ENCODE results near the gene B4GALT6.

Gene B4GALT6

DNA sequence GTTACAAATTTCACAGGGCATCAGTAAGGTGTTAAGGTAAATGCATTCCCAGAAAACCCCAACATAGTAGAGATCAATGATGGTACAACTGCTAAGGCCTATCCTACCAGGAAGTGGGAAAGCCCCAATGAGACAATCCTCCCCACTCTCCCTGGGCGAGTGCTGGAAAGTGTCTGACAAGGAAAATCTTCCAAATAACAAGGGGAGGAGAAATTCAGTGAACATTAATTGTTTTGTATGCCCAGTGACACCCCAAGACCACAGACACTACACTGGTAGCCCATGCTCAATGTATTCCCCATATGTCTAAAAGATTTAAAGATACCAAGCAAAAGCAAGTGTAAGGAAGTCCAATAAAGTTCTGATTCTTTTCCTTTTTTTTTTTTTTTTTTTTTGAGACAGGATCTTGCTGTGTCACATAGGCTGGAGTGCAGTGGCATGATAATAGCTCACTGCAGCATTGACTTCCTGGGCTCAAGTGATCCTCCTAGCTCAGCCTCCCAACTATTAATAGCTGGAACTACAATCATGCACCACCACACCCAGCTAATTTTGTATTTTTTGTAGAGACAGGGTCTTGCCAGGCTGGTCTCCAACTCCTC is 24.7 kb downstream of the B4GALT6 start:
- TF ChIP-seq, protein P1, sequence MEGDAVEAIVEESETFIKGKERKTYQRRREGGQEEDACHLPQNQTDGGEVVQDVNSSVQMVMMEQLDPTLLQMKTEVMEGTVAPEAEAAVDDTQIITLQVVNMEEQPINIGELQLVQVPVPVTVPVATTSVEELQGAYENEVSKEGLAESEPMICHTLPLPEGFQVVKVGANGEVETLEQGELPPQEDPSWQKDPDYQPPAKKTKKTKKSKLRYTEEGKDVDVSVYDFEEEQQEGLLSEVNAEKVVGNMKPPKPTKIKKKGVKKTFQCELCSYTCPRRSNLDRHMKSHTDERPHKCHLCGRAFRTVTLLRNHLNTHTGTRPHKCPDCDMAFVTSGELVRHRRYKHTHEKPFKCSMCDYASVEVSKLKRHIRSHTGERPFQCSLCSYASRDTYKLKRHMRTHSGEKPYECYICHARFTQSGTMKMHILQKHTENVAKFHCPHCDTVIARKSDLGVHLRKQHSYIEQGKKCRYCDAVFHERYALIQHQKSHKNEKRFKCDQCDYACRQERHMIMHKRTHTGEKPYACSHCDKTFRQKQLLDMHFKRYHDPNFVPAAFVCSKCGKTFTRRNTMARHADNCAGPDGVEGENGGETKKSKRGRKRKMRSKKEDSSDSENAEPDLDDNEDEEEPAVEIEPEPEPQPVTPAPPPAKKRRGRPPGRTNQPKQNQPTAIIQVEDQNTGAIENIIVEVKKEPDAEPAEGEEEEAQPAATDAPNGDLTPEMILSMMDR (conservative IDR thresholded peaks at IDR 0.05; ENCODE audit: low read depth, low read length): no peak
- H3K4me2 ChIP-seq: peak overlapping the region; percentile 81
- H2AFZ ChIP-seq (ENCODE audit: low read depth): peak overlapping the region; percentile 68
- H3K79me2 ChIP-seq (ENCODE audit: insufficient read depth, low read depth): no peaks in the 10 kb centered on the region
- H4K20me1 ChIP-seq (ENCODE audit: insufficient read depth): no peaks in the 10 kb centered on the region
- H3K4me1 ChIP-seq (ENCODE audit: low read depth, poor library complexity, severe bottlenecking): peaks cover 43% of the 10 kb centered on the region
- no peak overlapping the region for H3K4me3 ChIP-seq (IDR thresholded peaks at IDR 0.05; ENCODE audit: insufficient read depth, low read depth, low read length)
- H3K9ac ChIP-seq: peak overlapping the region; percentile 56
- H3K27me3 ChIP-seq (ENCODE audit: insufficient read depth, low read depth): no peaks in the 10 kb centered on the region
- no peaks in the 10 kb centered on the region for H3K36me3 ChIP-seq (ENCODE audit: insufficient read depth)
- H3K27ac ChIP-seq: peak overlapping the region; percentile 78

DNA sequence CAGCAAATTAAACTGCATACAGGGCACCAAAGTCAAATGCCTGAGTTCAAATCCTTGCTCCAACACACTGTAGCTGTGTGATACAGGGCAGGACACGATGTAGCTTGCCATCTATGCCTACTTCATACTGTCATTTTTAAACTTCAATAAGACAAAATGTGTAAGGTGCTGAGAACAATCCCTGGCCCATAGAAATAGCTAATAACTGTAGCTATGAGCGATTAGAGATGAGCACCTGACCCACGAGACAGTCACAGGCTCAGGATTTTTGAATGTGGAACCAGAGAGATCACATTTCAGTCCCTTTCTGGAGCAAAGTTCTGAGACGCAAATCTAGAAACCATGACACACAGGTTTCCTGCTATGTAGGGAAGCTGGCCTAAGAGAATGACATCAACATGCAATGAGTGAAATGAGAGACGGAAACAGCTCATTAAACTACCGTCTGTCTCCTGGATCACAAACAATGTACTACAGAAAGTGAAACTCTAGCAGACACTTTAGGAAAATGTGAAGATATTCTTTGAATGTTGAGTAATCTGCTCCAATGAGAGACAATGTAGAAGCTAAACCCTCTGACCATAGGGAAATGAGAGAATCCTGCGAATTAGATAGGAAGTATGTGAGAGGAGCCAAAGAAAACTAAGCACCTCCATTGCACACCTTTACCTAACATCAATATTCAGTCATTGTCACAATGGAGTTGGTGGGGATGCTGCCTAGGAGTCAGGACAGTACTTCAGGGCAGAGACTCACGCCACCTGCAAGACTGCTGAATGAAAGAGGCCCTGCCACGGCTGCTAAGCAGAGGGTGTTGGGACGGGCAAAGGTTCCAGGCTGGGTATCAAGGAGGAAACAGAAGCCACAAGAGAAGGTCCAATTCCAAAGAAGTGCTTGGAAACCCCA is 25.5 kb downstream of the B4GALT6 start:
- peak overlapping the region; percentile 81 for H3K4me2 ChIP-seq
- no peaks in the 10 kb centered on the region for H3K79me2 ChIP-seq (ENCODE audit: insufficient read depth, low read depth)
- no peaks in the 10 kb centered on the region for H3K36me3 ChIP-seq (ENCODE audit: insufficient read depth)
- peak overlapping the region; percentile 78 for H3K27ac ChIP-seq
- H2AFZ ChIP-seq (ENCODE audit: low read depth): peak overlapping the region; percentile 68
- no peaks in the 10 kb centered on the region for H3K27me3 ChIP-seq (ENCODE audit: insufficient read depth, low read depth)
- peaks cover 43% of the 10 kb centered on the region for H3K4me1 ChIP-seq (ENCODE audit: low read depth, poor library complexity, severe bottlenecking)
- TF ChIP-seq, protein P1 (conservative IDR thresholded peaks at IDR 0.05; ENCODE audit: low read depth, low read length): no peak
- peak overlapping the region; percentile 56 for H3K9ac ChIP-seq
- no peak overlapping the region for H3K4me3 ChIP-seq (IDR thresholded peaks at IDR 0.05; ENCODE audit: insufficient read depth, low read depth, low read length)
- no peaks in the 10 kb centered on the region for H4K20me1 ChIP-seq (ENCODE audit: insufficient read depth)

DNA sequence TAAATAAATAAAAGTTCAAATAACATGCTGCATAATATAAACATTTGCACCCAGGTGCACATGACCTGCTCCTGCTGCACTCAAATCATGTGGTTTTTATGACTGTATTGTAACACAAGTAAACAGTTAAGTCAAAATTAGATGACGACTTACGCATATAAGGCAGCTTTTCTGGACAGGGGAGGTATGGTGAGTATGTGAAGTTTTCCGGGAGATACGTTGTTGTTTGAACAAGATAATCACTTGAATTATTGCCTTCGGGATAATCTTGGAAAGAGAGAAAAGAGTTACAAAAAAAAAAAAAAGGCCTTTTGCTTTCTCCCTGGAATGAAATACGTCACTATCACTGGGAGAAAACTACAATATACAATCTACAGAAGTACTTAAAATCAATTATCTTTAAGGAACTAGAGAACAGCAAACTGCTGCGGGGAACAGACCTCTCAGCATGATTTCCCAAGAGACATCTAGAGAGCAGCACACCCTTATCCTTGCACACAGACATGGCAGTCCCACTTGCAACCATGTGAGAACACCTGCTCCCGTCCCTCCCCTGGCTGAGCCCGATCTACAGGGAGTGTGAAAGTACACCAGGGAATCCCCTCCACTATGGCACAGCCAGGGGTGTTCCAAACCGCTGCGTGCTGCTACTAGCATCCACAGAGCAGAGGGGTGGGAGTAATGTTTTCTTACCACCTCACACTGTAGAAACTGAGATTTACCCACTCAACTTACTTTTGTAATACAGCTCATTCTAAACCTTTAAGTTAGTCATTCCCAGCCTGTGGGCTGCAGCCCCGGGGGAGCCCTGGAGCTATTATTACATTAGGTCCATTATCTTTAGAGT is 26.3 kb downstream of the B4GALT6 start:
- no peak overlapping the region for H3K4me3 ChIP-seq (IDR thresholded peaks at IDR 0.05; ENCODE audit: insufficient read depth, low read depth, low read length)
- H3K36me3 ChIP-seq (ENCODE audit: insufficient read depth): no peaks in the 10 kb centered on the region
- TF ChIP-seq, protein P1 (conservative IDR thresholded peaks at IDR 0.05; ENCODE audit: low read depth, low read length): no peak
- H3K27me3 ChIP-seq (ENCODE audit: insufficient read depth, low read depth): no peaks in the 10 kb centered on the region
- peak overlapping the region; percentile 78 for H3K27ac ChIP-seq
- H3K4me2 ChIP-seq: peak overlapping the region; percentile 81
- H2AFZ ChIP-seq (ENCODE audit: low read depth): peak overlapping the region; percentile 68
- no peaks in the 10 kb centered on the region for H3K79me2 ChIP-seq (ENCODE audit: insufficient read depth, low read depth)
- H3K4me1 ChIP-seq (ENCODE audit: low read depth, poor library complexity, severe bottlenecking): peaks cover 43% of the 10 kb centered on the region
- no peaks in the 10 kb centered on the region for H4K20me1 ChIP-seq (ENCODE audit: insufficient read depth)
- peak overlapping the region; percentile 56 for H3K9ac ChIP-seq

DNA sequence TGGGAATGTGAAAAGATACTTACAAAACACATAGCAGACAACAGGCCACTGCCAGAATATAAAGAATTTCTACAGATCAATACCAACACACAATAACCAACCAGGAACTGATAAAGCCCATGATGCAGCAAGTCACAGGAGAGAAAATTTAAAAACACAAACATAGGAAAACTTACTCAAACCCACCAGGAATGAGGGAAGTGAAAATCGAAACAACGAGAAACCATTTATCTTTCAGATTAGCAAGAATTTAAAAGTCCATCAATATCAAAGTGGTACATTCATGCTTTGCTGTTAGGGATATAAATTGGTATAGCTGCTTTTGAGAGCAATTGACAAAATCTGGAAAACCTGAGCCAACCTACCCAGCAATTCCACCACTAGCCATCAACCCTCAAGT is 27.6 kb downstream of the B4GALT6 start:
- Histone ChIP-seq H3K4me3 (IDR thresholded peaks at IDR 0.05; ENCODE audit: insufficient read depth, low read depth, low read length) (no peak overlapping the region), H3K79me2 (ENCODE audit: insufficient read depth, low read depth) (no peaks in the 10 kb centered on the region), H3K4me1 (ENCODE audit: low read depth, poor library complexity, severe bottlenecking) (peaks cover 43% of the 10 kb centered on the region), H3K27ac (no peak overlapping the region), H4K20me1 (ENCODE audit: insufficient read depth) (no peaks in the 10 kb centered on the region), H3K27me3 (ENCODE audit: insufficient read depth, low read depth) (no peaks in the 10 kb centered on the region), H3K4me2 (no peak overlapping the region; the same call in 1 of the 2 replicates), H3K36me3 (ENCODE audit: insufficient read depth) (no peaks in the 10 kb centered on the region), H2AFZ (ENCODE audit: low read depth) (no peak overlapping the region), H3K9ac (no peak overlapping the region)
- TF ChIP-seq, protein P1 (conservative IDR thresholded peaks at IDR 0.05; ENCODE audit: low read depth, low read length): no peak

Measured in KMS-11 (cell line).